ENCODE results near the gene PLCH2. TPM values are rescaled to one million over a fixed set of nuclear protein-coding genes. Genes with fewer than 3 reads are reported as not detected.

PLCH2 gene
- total RNA-seq, 1 experiment from 2014 or later = 0.27 TPM

- no peak for DNase-seq
- ChIA-PET POLR2A (no interaction called here), CTCF (no interaction called here)
- intact Hi-C loops (cut with micrococcal nuclease; ENCODE audit: unreplicated experiment) = no loop called here
- H3K4me1 Mint-ChIP-seq (ENCODE audit: low read depth, unreplicated experiment) = no peaks in the 10 kb centered on the region
- Histone ChIP-seq H3K27me3 (replicated peaks; ENCODE audit: control insufficient read depth, insufficient read depth, low read length) (peaks cover 3% of the 10 kb centered on the region), H3K36me3 (ENCODE audit: control insufficient read depth, insufficient read depth, low read length) (no peaks in the 10 kb centered on the region), H3K4me1 (no peaks in the 10 kb centered on the region), H3K4me3 (ENCODE audit: low read depth, low read length) (no peak overlapping the region), H3K9me3 (no peaks in the 10 kb centered on the region)
- no peaks in the 10 kb centered on the region for H3K9me3 Mint-ChIP-seq (ENCODE audit: unreplicated experiment)
- H3K27ac Mint-ChIP-seq (ENCODE audit: unreplicated experiment) = no peak overlapping the region
- no peaks in the 10 kb centered on the region for H3K36me3 Mint-ChIP-seq (ENCODE audit: insufficient read depth, unreplicated experiment)
- no peaks in the 10 kb centered on the region for H3K27me3 Mint-ChIP-seq (ENCODE audit: insufficient read depth, unreplicated experiment)
- no TSS peak for BruUV-seq (replicated peaks)
- no peak overlapping the region for H3K4me3 Mint-ChIP-seq (ENCODE audit: unreplicated experiment)
- TF ChIP-seq CTCF (IDR thresholded peaks at IDR 0.05; ENCODE audit: insufficient read depth in 1 of 2, low read depth in 1 of 2, low read length in 1 of 2, severe bottlenecking in 1 of 2, unreplicated experiment in 1 of 2) = no peak
These were observed 57.3 kb downstream of the PLCH2 start for GRCh38 chr1:2533365-2533764.

- H3K9me3 Mint-ChIP-seq (ENCODE audit: unreplicated experiment) = no peaks in the 10 kb centered on the region
- TF ChIP-seq CTCF (IDR thresholded peaks at IDR 0.05; ENCODE audit: insufficient read depth in 1 of 2, low read depth in 1 of 2, low read length in 1 of 2, severe bottlenecking in 1 of 2, unreplicated experiment in 1 of 2) = no peak
- H3K4me3 ChIP-seq (ENCODE audit: low read depth, low read length) = no peak overlapping the region
- H3K27ac Mint-ChIP-seq (ENCODE audit: unreplicated experiment) = no peak overlapping the region
- H3K4me1 ChIP-seq = no peaks in the 10 kb centered on the region
- no peaks in the 10 kb centered on the region for H3K27me3 Mint-ChIP-seq (ENCODE audit: insufficient read depth, unreplicated experiment)
- peaks cover 3% of the 10 kb centered on the region for H3K27me3 ChIP-seq (replicated peaks; ENCODE audit: control insufficient read depth, insufficient read depth, low read length)
- no peaks in the 10 kb centered on the region for H3K4me1 Mint-ChIP-seq (ENCODE audit: low read depth, unreplicated experiment)
- ChIA-PET POLR2A (no interaction called here), CTCF (no interaction called here)
- DNase-seq = no peak
- no peak overlapping the region for H3K4me3 Mint-ChIP-seq (ENCODE audit: unreplicated experiment)
- intact Hi-C loops (cut with micrococcal nuclease; ENCODE audit: unreplicated experiment) = no loop called here
- no peaks in the 10 kb centered on the region for H3K9me3 ChIP-seq
- no peaks in the 10 kb centered on the region for H3K36me3 Mint-ChIP-seq (ENCODE audit: insufficient read depth, unreplicated experiment)
- BruUV-seq (replicated peaks) = no TSS peak
- no peaks in the 10 kb centered on the region for H3K36me3 ChIP-seq (ENCODE audit: control insufficient read depth, insufficient read depth, low read length)
These were observed 58.2 kb downstream of the PLCH2 start for GRCh38 chr1:2534315-2534686.

- Histone ChIP-seq H3K27me3 (replicated peaks; ENCODE audit: control insufficient read depth, insufficient read depth, low read length) (peaks cover 3% of the 10 kb centered on the region), H3K4me1 (no peaks in the 10 kb centered on the region), H3K36me3 (ENCODE audit: control insufficient read depth, insufficient read depth, low read length) (no peaks in the 10 kb centered on the region), H3K9me3 (no peaks in the 10 kb centered on the region), H3K4me3 (ENCODE audit: low read depth, low read length) (no peak overlapping the region)
- BruUV-seq (replicated peaks) = no TSS peak
- ChIA-PET CTCF (interaction anchor here (0.6 kb wide), 1 partner anchor 51 kb away, joined by 5 read pairs; no protein-coding TSS in a partner anchor), POLR2A (interaction anchor here (0.7 kb wide), 1 partner anchor 9 kb away, joined by 4 read pairs; the partner anchor contains the start of gene PANK4)
- TF ChIP-seq CTCF (IDR thresholded peaks at IDR 0.05; ENCODE audit: insufficient read depth in 1 of 2, low read depth in 1 of 2, low read length in 1 of 2, severe bottlenecking in 1 of 2, unreplicated experiment in 1 of 2) = no peak
- no peaks in the 10 kb centered on the region for H3K36me3 Mint-ChIP-seq (ENCODE audit: insufficient read depth, unreplicated experiment)
- intact Hi-C loops (cut with micrococcal nuclease; ENCODE audit: unreplicated experiment) = no loop called here
- no peaks in the 10 kb centered on the region for H3K27me3 Mint-ChIP-seq (ENCODE audit: insufficient read depth, unreplicated experiment)
- no peaks in the 10 kb centered on the region for H3K9me3 Mint-ChIP-seq (ENCODE audit: unreplicated experiment)
- H3K27ac Mint-ChIP-seq (ENCODE audit: unreplicated experiment) = no peak overlapping the region
- H3K4me1 Mint-ChIP-seq (ENCODE audit: low read depth, unreplicated experiment) = no peaks in the 10 kb centered on the region
- H3K4me3 Mint-ChIP-seq (ENCODE audit: unreplicated experiment) = no peak overlapping the region
- peak in 1 of 2 experiments; percentile 54 for DNase-seq
These were observed 58.8 kb downstream of the PLCH2 start for GRCh38 chr1:2534687-2535441.
